ENCODE data around the gene TTC28.
"Not testable (repeated sequence)": the region's sequence is repeated elsewhere in the genome, so short reads cannot be mapped to it uniquely, and the experiment has no call there.

TTC28 gene

DNA sequence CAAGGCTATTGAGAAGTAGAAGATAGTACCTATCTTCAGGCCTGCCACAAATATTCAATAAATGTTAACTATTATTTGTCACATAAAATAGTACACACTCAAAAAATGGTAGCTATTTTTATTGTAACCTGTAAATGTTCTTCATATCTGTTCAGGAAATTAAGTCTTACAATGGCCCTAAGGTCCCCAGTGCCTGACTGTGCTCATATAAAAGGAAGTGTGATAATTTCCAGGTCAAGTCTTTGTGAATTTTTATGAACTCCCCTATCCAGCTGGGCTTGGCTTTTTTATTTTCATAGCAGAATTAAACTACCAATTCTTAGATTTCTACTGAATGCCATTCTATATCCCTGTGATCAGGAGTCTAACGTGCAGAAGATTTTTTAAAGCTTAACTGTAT lies 476.4 kb downstream of the TTC28 start:
- TF ChIP-seq, protein P1, sequence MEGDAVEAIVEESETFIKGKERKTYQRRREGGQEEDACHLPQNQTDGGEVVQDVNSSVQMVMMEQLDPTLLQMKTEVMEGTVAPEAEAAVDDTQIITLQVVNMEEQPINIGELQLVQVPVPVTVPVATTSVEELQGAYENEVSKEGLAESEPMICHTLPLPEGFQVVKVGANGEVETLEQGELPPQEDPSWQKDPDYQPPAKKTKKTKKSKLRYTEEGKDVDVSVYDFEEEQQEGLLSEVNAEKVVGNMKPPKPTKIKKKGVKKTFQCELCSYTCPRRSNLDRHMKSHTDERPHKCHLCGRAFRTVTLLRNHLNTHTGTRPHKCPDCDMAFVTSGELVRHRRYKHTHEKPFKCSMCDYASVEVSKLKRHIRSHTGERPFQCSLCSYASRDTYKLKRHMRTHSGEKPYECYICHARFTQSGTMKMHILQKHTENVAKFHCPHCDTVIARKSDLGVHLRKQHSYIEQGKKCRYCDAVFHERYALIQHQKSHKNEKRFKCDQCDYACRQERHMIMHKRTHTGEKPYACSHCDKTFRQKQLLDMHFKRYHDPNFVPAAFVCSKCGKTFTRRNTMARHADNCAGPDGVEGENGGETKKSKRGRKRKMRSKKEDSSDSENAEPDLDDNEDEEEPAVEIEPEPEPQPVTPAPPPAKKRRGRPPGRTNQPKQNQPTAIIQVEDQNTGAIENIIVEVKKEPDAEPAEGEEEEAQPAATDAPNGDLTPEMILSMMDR (IDR thresholded peaks at IDR 0.05; ENCODE audit: low read depth, low read length, missing control alignments) = no peak
- no peak for DNase-seq (ENCODE audit: low read depth)
- no peak overlapping the region for H3K4me3 ChIP-seq (ENCODE audit: low read depth, low read length)

DNA sequence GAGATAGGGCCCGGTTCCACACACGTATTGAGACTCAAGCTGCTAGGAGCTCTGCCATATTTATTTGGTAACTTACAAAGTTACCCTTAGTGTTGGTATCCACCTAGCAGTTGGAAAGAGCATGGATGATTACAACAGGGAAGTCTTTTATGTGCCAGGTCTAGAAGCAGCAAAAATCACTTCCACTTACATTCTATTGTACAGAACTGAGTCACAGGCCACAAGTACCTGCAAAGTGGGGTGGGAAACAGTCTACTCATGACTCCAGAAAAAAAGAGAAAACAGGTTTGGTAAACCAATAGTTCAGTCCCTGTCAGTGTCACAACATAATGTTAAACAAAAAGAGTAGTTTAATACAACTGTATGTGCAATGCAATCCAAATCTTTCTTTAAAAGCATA lies 480.9 kb downstream of the TTC28 start:
- no peak overlapping the region for H3K4me3 ChIP-seq (ENCODE audit: low read depth, low read length)
- no peak for DNase-seq (ENCODE audit: low read depth)
- TF ChIP-seq, protein P1 (IDR thresholded peaks at IDR 0.05; ENCODE audit: low read depth, low read length, missing control alignments) = no peak

DNA sequence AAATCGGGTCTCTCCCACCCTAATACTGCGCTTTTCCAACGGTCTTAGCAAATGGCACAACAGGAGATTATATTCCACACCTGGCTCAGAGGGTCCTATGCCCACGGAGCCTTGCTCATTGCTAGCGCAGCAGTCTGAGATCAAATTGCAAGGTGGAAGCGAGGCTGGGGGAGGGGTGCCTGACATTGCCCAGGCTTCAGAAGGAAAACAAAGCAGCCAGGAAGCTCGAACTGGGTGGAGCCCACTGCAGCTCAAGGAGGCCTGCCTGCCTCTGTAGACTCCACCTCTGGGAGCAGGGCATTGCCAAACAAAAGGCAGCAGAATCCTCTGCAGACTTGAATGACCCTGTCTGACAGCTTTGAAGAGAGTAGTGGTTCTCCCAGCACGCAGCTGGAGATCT lies 488.1 kb downstream of the TTC28 start:
- not testable (repeated sequence) for H3K4me3 ChIP-seq (ENCODE audit: low read depth, low read length); DNase-seq (ENCODE audit: low read depth)

DNA sequence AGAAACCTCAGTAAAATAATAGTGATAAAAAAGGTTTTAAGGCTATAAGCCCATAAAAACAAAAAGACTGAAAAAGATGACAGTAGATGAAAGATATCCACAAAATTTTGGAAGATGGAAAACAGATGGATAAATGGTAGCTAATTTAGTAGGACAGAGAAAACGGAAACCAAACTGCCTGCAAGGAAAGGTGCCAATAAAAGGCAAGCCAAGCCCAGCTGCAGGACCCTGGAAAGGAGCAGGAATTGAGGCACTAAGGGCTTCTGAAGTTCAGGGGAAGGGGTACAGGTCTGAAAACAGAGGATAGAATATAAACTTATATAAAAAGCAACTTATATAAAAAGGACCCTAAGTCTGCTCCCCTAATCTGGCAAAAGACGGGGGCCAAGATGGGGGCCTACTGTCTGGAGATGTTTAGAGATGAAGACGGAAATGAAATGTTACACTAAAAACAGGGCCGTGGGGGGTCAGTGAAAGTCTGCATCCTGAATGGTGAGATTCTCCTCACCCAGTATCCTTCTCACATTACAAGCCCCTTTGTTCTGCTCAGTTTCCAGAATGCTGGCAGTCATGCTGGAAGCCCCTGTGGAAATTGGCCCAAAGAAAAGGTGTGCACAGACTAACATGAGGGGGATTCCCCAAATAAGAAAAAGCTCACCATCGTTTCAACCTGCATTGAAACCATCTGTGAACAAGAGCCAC lies 491.3 kb downstream of the TTC28 start:
- no peak overlapping the region for H3K4me3 ChIP-seq (ENCODE audit: low read depth, low read length)
- DNase-seq (ENCODE audit: low read depth) = no peak
- TF ChIP-seq, protein P1 (IDR thresholded peaks at IDR 0.05; ENCODE audit: low read depth, low read length, missing control alignments) = no peak

DNA sequence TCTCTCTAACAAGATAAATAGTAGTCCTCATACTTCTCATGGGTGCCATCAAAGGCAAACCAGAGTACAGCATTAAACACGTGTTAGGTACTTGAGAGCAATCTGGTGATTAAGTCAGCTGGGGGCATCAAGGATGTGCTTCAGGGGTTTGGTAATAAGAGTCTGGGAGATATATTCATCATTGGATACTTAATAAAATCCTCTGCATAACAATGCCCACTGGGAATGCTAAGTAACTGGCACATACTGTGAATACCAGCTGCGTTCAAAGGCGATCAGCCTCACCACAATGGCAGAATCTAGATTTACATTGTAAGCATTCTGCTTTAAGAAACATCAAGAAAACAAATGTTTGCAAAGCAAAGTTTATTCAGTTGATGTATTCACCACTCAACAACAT lies 492.0 kb downstream of the TTC28 start:
- TF ChIP-seq, protein P1 (IDR thresholded peaks at IDR 0.05; ENCODE audit: low read depth, low read length, missing control alignments) = no peak
- H3K4me3 ChIP-seq (ENCODE audit: low read depth, low read length) = no peak overlapping the region
- no peak for DNase-seq (ENCODE audit: low read depth)

DNA sequence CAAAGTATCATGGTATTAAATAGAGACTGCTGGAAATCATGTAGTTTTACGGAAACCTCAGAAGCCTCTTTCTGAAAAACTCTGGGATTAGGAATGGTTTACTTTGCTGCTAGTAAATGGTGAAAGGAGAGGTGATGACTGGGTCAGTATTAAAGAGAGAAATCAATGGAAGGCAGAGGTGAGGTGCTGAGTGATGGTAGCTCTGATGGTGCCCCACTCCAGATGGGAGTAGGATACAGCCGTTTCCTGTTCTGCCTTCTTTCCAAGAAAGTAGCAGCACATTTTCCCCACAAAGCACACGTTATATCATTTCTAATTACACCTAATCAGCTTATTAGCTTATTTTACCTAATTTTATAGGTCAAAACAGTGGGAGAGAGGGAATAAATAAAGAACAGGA lies 493.0 kb downstream of the TTC28 start:
- DNase-seq (ENCODE audit: low read depth) = no peak
- no peak overlapping the region for H3K4me3 ChIP-seq (ENCODE audit: low read depth, low read length)
- TF ChIP-seq, protein P1 (IDR thresholded peaks at IDR 0.05; ENCODE audit: low read depth, low read length, missing control alignments) = no peak

DNA sequence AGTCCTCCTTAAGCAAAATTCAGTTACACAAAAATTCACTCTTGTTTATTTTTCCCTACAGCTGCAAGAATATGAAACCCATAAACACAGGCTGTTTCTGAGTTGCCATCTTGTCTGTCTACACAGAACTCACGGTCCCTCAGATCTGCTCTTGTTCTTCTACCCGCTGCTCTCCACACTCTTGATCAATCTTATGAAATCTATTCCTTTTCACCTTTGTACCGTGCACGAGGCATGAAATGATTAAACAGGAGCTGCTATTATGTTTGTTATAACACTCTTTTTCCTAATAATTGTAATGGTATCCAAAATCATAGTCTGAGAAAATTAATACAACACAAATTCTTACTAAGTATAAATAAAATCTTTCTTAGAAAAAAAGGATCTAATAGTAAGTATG lies 494.5 kb downstream of the TTC28 start:
- H3K4me3 ChIP-seq (ENCODE audit: low read depth, low read length) = no peak overlapping the region
- TF ChIP-seq, protein P1 (IDR thresholded peaks at IDR 0.05; ENCODE audit: low read depth, low read length, missing control alignments) = no peak
- DNase-seq (ENCODE audit: low read depth) = no peak
